MV-4-11 (cell line): ENCODE data around the gene SEL1L.
"Not testable (repeated sequence)": the region's sequence is repeated elsewhere in the genome, so short reads cannot be mapped to it uniquely, and the experiment has no call there.

Source experiments
- DNase-seq: peaks from one replicate; lab custom pipeline; 2025; lab: John Stamatoyannopoulos, UW

The SEL1L gene

DNA sequence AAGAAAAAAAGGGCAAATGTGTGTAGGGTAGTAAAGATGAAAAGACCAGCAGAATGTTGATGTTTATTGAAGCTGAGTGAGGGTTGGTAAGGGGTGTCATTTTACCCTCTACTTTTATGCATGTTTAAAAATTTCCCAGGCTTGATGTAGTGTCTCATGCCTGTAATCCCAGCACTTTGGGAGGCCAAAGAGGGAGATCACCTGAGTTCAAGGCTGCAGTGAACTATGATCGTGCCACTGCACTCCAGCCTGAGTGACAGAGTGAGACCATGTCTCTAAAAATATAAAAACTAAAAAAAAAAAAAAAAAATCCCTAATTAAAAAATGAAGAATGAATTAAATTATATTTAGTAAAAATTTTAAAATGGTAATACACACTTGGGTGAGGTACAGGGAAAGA is 8.5 kb downstream of the SEL1L start:
- no peak for DNase-seq

- no peak for DNase-seq
Observed at GRCh38 chr14:81523616-81524015, 10.0 kb downstream of the SEL1L start.

DNA sequence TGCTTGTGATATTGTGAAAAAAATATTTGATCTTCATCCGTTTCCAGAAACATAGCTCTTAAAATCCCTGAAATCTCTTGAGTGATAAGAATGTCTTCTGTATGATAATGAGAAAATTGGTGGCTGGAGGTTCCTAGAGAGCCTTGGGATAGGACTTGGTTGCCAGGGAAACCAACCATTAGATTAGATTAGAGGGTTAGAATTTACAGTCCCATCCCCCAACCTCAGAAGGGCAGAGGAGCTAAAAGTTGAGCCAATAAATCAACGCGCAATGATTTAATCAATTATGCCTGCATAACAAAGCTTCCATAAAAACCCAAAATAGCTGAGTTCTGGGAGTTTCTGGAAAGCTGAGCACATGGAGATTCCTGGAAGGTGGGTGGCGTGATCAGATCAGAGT is 10.6 kb downstream of the SEL1L start:
- DNase-seq: no peak

DNA sequence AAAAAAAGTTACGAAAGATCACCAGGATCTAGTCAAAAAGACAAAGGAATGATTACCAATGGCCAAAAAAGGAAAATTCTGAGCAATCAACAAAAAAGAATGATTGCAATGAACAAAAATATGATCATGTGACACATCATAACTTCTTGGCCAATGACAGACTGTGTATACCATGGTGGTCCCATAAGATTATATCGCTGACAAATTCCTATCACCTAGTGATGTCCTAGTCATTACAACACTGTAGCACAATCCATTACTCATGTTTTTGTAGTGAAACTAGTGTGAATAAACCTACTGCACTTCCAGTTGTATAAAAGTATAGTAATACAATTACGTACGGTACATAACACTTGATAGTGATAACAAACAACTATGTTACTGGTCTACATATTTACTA is 12.3 kb downstream of the SEL1L start:
- DNase-seq: no peak

- DNase-seq: peak; percentile 95
Observed at GRCh38 chr14:81519200-81520011, 14.2 kb downstream of the SEL1L start.

DNA sequence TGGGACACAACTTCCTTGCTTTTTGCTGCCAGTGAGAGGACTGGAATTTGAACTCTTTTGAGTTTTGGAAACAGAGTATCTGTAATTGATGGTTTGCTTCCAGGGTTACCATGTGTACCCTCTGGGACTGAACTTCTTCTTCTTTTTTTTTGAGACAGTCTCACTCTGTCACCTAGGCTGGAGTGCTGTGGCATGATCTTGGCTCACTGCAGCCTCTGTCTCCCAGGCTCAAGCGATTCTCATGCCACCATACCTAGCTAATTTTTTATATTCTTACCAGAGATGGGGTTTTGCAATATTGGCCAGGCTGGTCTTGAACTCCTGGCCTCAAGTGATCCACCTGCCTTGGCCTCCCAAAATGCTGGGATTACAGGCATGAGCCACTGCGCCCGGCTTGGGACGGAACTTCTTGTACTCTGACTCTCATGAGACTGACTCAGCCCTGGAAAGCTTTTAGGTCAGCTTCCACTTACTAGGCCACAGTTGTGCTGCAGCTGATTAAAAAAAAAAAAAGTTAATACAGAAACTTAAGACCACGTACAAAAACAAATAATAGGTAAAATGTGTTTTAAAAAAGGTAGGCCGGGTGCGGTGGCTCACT is 15.8 kb downstream of the SEL1L start:
- DNase-seq: no peak

DNA sequence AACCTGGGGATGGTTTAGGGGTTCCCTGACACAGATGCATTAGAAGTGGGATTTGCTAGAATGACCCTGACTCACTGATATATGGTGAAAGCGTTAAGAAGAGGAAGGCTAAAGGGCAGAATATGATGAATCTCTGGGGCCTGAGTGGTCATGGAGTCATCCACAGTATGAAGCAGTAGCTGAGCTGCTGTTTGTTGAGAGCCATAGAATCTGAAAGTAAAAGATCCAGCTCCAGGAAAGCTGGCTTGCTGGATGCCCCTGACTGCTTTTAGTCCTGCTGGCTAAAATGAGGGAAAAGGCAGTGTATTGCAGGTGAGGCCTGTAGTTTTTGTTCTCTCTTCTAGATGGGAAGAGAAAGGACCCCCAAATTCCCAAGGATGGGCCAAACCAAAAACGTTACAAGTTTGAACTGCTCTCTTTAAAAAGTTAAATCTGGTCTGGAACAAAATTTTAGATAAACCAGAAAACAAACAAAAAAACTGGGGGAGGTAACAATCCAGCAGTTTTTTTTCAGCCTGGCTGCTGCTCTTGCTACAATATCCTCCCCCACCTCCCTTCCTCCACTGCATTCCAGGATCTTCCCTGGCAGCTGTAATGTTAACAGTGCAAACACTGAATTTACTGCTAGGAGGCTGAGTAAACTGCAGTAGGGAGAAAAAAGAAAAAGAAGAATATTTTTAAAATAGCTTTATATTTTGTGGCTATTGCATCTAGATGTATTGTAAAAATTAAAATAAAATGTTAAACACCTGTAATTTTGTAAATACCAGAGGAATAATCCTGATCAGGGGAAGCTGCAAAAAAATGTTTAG is 16.5 kb downstream of the SEL1L start:
- no peak for DNase-seq

DNA sequence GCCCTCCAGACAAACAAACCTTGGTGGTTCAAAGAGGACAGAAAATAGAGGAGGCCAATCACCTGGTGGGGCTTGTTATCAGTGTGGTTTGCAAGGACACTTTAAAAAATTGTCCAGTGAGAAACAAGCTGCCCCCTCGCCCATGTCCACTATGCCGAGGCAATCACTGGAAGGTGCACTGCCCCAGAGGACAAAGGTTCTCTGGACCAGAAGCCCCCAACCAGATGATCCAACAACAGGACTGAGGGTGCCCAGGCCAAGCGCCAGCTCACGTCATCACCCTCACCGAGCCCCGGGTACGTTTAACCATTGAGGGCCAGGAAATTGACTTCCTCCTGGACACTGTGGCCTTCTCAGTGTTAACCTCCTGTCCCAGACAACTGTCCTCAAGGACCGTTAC is 17.7 kb downstream of the SEL1L start:
- DNase-seq: not testable (repeated sequence)

DNA sequence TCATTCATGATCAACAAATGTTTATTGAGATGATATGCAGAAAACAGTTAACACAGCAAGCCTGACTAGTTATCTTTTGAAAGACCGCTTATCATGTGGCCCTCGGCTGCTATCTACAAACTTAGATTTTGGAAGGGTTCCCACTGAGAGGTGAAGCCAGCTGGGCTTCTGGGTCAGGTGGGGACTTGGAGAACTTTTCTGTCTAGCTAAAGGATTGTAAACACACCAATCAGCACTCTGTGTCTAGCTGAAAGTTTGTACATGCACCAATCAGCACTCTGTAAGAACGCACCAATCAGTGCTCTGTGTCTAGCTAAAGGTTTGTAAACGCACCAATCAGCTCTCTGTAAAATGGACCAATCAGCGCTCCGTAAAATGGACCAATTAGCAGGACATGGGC is 20.8 kb downstream of the SEL1L start:
- DNase-seq: not testable (repeated sequence)

- DNase-seq: peak; percentile 16
Observed at GRCh38 chr14:81511111-81511904, 22.3 kb downstream of the SEL1L start.

GRCh38 chr14:81509838-81510452 is 23.7 kb downstream of the SEL1L start:
- no peak for DNase-seq

GRCh38 chr14:81509321-81509720 is 24.3 kb downstream of the SEL1L start:
- no peak for DNase-seq

DNA sequence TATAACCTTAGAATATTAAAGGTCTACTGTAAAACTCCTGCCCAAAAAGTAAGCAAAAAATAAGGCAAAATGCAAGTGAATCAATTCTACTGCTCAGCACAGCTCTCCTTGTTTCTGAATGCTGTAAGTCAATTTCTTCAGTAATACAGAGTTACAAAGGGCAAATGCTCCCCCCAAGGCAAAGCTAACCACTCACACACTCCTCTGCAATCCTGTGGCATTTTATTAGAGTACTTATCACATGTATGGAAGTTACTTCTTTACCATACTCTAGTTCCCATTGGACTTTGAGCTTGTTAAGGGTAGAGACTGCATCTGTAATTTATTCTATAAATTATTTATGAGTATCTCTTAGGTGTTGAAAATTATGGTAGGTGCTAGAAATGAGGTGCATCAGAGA is 27.2 kb downstream of the SEL1L start:
- DNase-seq: no peak

DNA sequence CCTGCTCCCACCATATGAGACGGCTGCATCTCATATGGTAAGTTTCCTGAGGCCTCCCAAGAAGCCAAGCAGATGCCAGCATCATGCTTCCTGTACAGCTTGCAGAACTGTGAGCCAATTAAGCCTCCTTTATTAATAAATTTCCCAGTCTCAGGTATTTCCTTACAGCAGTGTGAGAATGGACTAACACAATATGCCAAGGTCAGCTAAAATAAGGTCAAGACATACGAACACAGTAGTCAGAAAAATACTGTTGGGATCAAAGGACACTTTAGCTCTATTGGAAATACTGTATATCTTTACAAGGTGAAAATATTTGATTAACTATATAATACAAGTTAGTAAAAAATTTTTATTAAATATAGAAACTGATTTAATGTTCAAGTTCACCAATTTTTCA is 28.8 kb downstream of the SEL1L start:
- DNase-seq: no peak

DNA sequence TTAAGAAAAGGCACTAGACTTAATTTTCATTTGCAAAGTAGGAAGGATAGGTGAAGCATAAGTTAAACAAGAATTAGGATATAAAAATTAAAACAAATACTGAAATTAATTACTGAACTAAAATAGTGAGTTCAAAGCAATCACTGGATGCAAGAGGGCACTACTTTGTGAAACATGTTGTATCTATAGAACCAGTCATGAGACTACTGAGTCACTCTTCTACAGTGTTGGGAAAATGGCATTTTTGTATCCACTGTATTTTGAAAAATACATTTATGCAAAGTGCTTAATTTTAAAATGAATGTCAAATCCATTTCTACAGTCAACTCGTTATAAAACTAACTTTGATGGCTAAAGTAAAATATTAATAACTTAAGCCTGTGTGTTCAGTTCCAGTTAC is 47.9 kb downstream of the SEL1L start:
- no peak for DNase-seq

- no peak for DNase-seq
Observed at GRCh38 chr14:81485372-81485771, 48.3 kb downstream of the SEL1L start.

- no peak for DNase-seq
Observed at GRCh38 chr14:81484120-81484519, 49.5 kb downstream of the SEL1L start.

DNA sequence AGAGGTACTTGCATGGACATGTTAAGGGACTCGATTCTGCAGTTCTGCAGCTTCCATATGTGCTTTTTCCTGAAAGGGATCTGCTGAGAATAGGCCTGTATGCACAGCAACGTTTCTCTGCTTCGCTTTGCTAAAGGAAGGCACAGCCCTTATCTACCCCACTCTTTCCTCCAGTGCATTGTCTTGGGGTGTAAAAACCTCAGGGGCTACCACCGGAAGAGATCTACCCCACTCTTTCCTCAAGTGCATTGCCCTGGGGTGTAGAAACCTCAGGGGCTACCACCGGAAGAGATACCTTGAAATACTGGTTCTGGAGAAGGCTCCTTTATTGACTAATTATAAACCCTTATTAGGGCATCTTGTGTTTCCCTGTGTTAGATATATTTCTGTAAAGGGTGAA is 52.9 kb downstream of the SEL1L start:
- no peak for DNase-seq

DNA sequence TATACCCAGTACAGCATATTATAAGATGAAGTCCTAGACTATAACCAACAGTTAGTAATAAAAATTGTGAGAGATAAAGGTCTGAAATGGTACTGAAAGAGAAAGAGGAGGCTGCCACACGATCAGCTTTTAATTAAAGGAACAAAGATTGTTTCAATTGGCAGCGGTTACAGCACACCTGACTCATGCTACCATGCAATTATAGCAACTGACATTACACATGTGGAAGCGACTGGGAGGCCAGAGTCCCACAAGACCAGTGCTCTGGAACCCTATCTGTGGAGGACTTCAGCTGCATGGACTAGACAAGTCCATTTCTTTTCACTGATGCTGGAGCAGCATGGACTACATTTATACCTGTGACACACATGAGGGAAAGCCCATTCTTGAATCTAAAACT is 55.2 kb downstream of the SEL1L start:
- DNase-seq: no peak

GRCh38 chr14:81476816-81477215 is 56.8 kb downstream of the SEL1L start:
- DNase-seq: no peak

DNA sequence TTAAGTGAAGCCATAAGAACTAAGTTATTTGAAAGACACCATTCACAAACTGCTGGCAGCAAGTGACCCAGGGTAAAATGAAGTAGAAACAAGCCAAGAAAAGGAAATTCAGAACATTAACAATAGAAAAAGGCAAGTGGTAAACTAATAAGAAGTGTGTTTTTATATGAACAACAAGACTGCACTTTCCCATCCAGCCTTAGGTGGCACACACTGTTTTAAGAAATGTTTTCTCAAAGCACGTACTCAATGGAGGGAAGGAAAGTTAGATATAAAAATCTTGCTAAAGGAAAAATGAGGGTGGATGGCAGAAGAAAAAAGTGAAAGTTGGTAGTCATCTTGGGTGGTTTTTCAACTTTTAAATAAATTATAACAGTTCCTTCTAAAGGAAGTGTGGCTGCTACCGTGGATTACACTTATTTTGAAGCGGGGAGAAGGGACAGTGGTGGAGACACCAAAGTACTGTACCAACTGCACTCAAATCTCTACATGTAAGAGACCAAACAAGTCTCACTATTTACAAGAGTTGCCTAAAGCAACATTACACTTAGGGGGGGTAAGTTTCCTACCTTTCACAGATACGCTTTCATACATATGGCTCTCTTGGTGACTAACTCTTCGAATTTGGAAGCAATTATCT is 58.8 kb downstream of the SEL1L start:
- DNase-seq: no peak
